ENCODE data around the gene UGT1A5.

UGT1A5 gene

GRCh38 chr2:233800208-233800607 is 87.5 kb downstream of the UGT1A5 start:
- no peak for TF ChIP-seq CTCF (IDR thresholded peaks at IDR 0.05; ENCODE audit: insufficient read depth, low read length, missing control alignments)
- POLR2A ChIA-PET: no interaction called here
- DNase-seq (ENCODE audit: low read depth, low spot score): no peak
- CTCF ChIA-PET: no interaction called here
- H3K4me3 ChIP-seq (ENCODE audit: low read depth, low read length): no peak overlapping the region

GRCh38 chr2:233801357-233802131 is 88.8 kb downstream of the UGT1A5 start:
- TF ChIP-seq CTCF (IDR thresholded peaks at IDR 0.05; ENCODE audit: insufficient read depth, low read length, missing control alignments): no peak
- CTCF ChIA-PET: no interaction called here

GRCh38 chr2:233802132-233802815 is 89.6 kb downstream of the UGT1A5 start:
- H3K4me3 ChIP-seq (ENCODE audit: low read depth, low read length): no peak overlapping the region
- no peak for DNase-seq (ENCODE audit: low read depth, low spot score)
- CTCF ChIA-PET: no interaction called here
- POLR2A ChIA-PET: no interaction called here
- TF ChIP-seq CTCF (IDR thresholded peaks at IDR 0.05; ENCODE audit: insufficient read depth, low read length, missing control alignments): no peak

More at GRCh38 chr2:233801357-233802131, 88.8 kb downstream of the UGT1A5 start:
- H3K4me3 ChIP-seq (ENCODE audit: low read depth, low read length): no peak overlapping the region
- POLR2A ChIA-PET: no interaction called here
- no peak for DNase-seq (ENCODE audit: low read depth, low spot score)

- DNase-seq (ENCODE audit: low read depth, low spot score): no peak
- CTCF ChIA-PET: no interaction called here
- no peak overlapping the region for H3K4me3 ChIP-seq (ENCODE audit: low read depth, low read length)
- POLR2A ChIA-PET: no interaction called here
- no peak for TF ChIP-seq CTCF (IDR thresholded peaks at IDR 0.05; ENCODE audit: insufficient read depth, low read length, missing control alignments)
Measured at GRCh38 chr2:233803292-233803911, 90.7 kb downstream of the UGT1A5 start.

- DNase-seq (ENCODE audit: low read depth, low spot score): no peak
- H3K4me3 ChIP-seq (ENCODE audit: low read depth, low read length): no peak overlapping the region
- TF ChIP-seq CTCF (IDR thresholded peaks at IDR 0.05; ENCODE audit: insufficient read depth, low read length, missing control alignments): no peak
- ChIA-PET CTCF (no interaction called here), POLR2A (no interaction called here)
Measured at GRCh38 chr2:233803994-233804393, 91.3 kb downstream of the UGT1A5 start.

- CTCF ChIA-PET: no interaction called here
- TF ChIP-seq CTCF (IDR thresholded peaks at IDR 0.05; ENCODE audit: insufficient read depth, low read length, missing control alignments): no peak
- POLR2A ChIA-PET: no interaction called here
- no peak for DNase-seq (ENCODE audit: low read depth, low spot score)
- no peak overlapping the region for H3K4me3 ChIP-seq (ENCODE audit: low read depth, low read length)
Measured at GRCh38 chr2:233807215-233807865, 94.6 kb downstream of the UGT1A5 start.
